ENCODE results near the gene VSTM4. TPM values are rescaled to one million over a fixed set of nuclear protein-coding genes. Genes with fewer than 3 reads are reported as not detected.

The VSTM4 gene
- total RNA-seq, 1 donor from 2014 or later = 19.5 TPM

DNA sequence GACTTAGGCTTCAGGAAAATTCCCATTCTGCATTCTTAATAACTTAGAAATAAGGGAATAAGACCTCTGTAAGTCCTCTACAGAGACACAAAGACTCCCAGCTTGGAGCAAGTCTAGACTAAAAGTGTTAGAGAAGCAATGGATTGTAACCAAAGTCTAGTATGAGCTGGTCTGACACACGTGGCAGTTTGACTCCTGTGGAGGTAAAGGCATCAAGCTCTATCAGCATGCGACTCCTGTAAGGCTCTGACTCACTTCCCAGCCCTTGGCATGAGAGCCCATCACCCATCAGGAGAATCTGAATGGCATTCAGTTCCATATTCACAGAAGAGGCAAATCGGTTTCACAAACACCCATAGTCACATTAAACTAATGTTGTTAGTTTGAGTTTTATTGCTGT, 4.4 kb upstream of the VSTM4 start:
- H3K9me3 ChIP-seq = no peaks in the 10 kb centered on the region
- no peaks in the 10 kb centered on the region for H3K36me3 ChIP-seq
- H3K4me3 ChIP-seq = no peak overlapping the region
- H3K4me1 ChIP-seq = no peaks in the 10 kb centered on the region
- intact Hi-C loops (cut with DNase I) = no loop called here
- TF ChIP-seq, protein P1, sequence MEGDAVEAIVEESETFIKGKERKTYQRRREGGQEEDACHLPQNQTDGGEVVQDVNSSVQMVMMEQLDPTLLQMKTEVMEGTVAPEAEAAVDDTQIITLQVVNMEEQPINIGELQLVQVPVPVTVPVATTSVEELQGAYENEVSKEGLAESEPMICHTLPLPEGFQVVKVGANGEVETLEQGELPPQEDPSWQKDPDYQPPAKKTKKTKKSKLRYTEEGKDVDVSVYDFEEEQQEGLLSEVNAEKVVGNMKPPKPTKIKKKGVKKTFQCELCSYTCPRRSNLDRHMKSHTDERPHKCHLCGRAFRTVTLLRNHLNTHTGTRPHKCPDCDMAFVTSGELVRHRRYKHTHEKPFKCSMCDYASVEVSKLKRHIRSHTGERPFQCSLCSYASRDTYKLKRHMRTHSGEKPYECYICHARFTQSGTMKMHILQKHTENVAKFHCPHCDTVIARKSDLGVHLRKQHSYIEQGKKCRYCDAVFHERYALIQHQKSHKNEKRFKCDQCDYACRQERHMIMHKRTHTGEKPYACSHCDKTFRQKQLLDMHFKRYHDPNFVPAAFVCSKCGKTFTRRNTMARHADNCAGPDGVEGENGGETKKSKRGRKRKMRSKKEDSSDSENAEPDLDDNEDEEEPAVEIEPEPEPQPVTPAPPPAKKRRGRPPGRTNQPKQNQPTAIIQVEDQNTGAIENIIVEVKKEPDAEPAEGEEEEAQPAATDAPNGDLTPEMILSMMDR (IDR thresholded peaks at IDR 0.05) = no peak
- no peak for DNase-seq
- no peak overlapping the region for H3K27ac ChIP-seq
- H3K27me3 ChIP-seq = no peaks in the 10 kb centered on the region
- no peak for ATAC-seq

DNA sequence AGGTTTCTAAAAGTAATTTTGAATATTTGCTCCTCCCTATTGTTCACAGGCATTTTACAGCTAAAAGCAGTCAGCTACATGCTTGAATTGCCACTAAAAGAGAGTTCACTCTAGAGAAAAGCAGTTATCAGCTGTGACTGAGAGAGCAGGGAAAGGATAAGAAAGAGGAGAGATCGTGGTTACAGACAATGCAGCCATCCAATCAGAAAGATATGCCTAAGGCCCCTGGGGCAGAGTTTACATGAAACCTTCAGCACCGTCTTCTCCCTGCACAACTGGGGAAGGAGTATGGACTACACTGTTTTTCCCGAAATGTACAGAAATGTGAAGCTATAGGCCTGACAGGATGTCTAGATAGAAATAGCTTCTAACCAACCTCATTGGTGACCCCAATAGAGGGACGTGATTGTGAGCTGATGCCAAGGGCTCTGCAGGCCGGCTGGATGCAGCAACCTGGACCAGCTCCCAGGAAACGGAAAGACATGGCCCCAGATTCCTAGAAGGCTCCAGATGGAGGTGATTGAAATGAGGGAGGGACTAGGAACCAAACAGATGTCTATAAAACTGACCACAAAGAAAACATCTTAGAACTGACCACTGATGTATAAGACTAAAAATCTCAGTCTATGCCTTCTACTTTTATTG, 3.2 kb upstream of the VSTM4 start:
- DNase-seq = no peak
- Histone ChIP-seq H3K36me3 (no peaks in the 10 kb centered on the region), H3K4me3 (no peak overlapping the region), H3K27ac (no peak overlapping the region), H3K4me1 (peaks cover 2% of the 10 kb centered on the region), H3K9me3 (no peaks in the 10 kb centered on the region), H3K27me3 (no peaks in the 10 kb centered on the region)
- ATAC-seq = no peak
- TF ChIP-seq, protein P1 (IDR thresholded peaks at IDR 0.05) = no peak
- intact Hi-C loops (cut with DNase I) = no loop called here

DNA sequence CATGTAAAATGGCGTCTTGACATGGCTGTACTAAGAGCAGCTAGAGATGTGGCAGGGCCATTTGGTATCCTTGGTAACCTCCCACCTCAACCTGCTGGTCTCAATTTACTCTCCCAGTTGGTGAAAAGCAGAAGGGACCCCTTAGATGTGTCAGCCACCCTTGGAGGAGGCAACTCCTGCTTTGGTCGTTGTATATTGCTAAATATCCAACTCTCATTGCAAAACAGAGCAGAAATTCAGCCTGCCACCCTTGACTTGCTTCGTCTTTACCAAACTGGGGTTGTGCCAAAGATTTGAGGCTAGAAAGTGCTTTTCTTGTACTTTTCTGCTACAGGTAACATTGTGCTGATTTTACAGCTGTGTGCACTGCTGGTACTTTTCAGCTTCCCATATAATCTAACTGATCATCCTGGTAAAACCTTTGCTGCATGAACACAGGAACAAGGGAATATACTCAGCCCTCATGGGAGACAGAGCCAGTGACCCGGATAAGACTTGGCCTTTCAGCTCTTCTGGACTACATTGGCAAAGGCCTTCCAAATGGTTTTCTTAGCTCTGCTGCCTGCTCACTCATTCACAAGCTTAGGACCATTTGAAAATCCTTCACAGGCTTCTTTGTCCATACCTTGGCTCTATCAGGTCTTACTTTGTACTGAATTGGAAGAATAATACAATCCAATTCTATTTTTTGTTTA, 2.2 kb upstream of the VSTM4 start:
- DNase-seq = no peak
- H3K27ac ChIP-seq = no peak overlapping the region
- no peak overlapping the region for H3K4me3 ChIP-seq
- no peaks in the 10 kb centered on the region for H3K27me3 ChIP-seq
- TF ChIP-seq, protein P1 (IDR thresholded peaks at IDR 0.05) = no peak
- no peaks in the 10 kb centered on the region for H3K9me3 ChIP-seq
- H3K4me1 ChIP-seq = peaks cover 5% of the 10 kb centered on the region
- no peak for ATAC-seq
- no peaks in the 10 kb centered on the region for H3K36me3 ChIP-seq
- intact Hi-C loops (cut with DNase I) = no loop called here

DNA sequence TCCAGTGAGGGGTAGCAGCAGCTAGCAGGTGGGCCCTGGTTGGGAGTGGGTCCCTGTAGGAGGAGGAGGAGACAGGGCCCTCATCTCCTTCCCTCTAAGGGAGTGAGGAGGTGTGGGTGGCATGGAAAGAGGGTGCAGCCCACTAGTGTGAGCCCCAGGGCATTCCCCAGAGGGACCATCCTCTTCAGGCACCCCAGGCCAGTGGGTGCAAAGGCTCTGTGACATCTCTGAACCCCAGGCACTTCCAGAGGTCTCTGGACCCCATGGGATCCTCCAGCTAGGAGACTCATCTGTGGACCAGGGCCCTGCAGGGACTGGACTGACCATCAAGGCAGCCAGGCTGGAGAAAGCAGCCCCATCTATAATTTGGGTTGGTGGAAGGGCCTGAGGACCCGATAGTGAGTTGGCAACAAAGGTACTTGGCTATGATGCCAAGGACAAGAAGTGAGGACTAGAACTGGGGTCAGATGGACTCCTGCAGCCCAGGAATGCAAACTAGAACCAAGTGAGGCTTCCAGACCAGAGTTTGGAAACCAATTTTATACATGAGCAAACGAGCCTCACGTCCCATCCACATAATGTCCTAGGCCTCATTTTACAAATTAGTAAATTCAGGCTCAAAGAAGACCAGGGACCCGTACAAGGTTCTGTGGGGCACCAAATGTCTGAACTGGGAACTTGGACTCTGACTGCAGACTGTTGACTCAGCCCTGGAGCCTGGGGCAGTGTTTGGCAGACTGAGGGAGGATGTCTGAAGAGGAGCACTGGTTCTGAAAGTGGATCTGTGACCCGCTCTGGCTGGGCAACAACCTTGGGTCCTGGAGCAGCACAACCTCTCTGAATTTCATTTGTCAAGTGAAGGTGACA, 1.4 kb upstream of the VSTM4 start:
- Histone ChIP-seq H3K9me3 (no peaks in the 10 kb centered on the region), H3K27ac (no peak overlapping the region), H3K4me3 (no peak overlapping the region), H3K36me3 (no peaks in the 10 kb centered on the region), H3K27me3 (no peaks in the 10 kb centered on the region), H3K4me1 (peaks cover 5% of the 10 kb centered on the region)
- DNase-seq = no peak
- ATAC-seq = no peak
- intact Hi-C loops (cut with DNase I) = no loop called here
- TF ChIP-seq, protein P1 (IDR thresholded peaks at IDR 0.05) = no peak

DNA sequence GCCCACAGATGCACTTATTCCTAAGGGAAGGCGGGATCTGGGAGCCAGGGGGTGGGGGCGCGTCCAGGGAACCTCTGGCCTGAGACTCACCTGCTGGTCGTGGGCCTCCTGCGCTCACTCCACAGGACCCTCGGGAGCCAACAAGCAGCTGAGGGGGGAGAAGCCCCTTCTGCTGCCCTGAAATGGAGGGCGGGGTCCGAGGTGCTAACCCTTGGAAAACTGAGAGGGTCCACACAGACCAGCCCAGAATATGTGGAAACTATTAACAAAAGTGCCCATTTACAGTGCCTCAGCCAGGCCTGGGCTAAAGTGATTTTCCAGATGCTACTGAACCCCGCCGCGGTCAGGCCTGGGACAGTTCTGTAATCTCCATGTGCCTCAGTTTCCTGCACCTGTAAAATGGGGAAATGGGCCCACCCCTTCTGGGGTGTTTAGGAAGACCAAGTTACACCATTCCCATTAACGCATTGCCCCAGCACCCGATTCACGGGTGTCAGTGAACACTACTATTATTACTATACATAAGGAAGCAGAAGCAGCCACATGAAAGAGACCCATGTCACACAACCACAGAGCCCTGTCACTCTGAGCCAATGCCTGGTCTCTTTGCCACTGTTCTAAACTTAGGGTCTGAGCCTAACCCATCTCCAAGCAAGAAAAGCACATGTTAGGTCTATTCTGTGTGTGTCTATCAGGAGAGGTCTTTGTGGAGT, 630 bp upstream of the VSTM4 start:
- peaks cover 5% of the 10 kb centered on the region for H3K4me1 ChIP-seq
- intact Hi-C loops (cut with DNase I) = no loop called here

More for the DNA sequence above, 630 bp upstream of the VSTM4 start:
- DNase-seq (no peak), ATAC-seq (no peak)
- TF ChIP-seq, protein P1 (IDR thresholded peaks at IDR 0.05) = no peak
- Histone ChIP-seq H3K36me3 (no peaks in the 10 kb centered on the region), H3K4me3 (peak overlapping the region; percentile 36), H3K27ac (peak overlapping the region; percentile 24), H3K9me3 (no peaks in the 10 kb centered on the region), H3K27me3 (no peaks in the 10 kb centered on the region)
